GM23338 (cell line): ENCODE results near the gene PSAPL1. TPM values are rescaled to one million over a fixed set of nuclear protein-coding genes. Genes with fewer than 3 reads are reported as not detected.

ENCODE experiments used
- ATAC-seq: fragments of 200-7000 bp; cut with Tn5 transposase; 3 replicates; pipeline ENCODE4 v1.9.1; 2020
- DNase-seq: peaks from one replicate; pipeline ENCODE4 v3.0.0-alpha.2; 2015; ENCODE audit warnings: low spot score
- H2AFZ ChIP-seq: fragments of 200-600 bp; sonication (generic); 2 replicates; pipeline ENCODE4 v1.8.0; 2016; ENCODE audit warnings: antibody characterized with exemption, mild to moderate bottlenecking, moderate library complexity
- H3F3A ChIP-seq: fragments of 200-600 bp; sonication (generic); replicated peaks from 2 replicates; pipeline ENCODE4 v1.8.0; 2017; ENCODE audit warnings: antibody characterized with exemption, mixed run types, low read depth
- H3K27ac ChIP-seq: fragments of 200-600 bp; sonication (generic); 2 replicates; pipeline ENCODE4 v1.6.1; 2016; ENCODE audit warnings: low read depth
- H3K27me3 ChIP-seq: fragments of 200-600 bp; sonication (generic); 2 replicates; pipeline ENCODE4 v1.8.0; 2016; ENCODE audit warnings: mild to moderate bottlenecking, mixed run types, moderate library complexity; ENCODE audit not compliant: insufficient read depth
- H3K36me3 ChIP-seq: fragments of 200-600 bp; sonication (generic); 2 replicates; pipeline ENCODE4 v1.8.0; 2016; ENCODE audit warnings: mild to moderate bottlenecking; ENCODE audit not compliant: insufficient read depth
- H3K4me1 ChIP-seq: fragments of 200-600 bp; sonication (generic); 2 replicates; pipeline ENCODE4 v1.8.0; 2016; ENCODE audit warnings: mild to moderate bottlenecking, moderate library complexity; ENCODE audit not compliant: insufficient read depth
- H3K4me2 ChIP-seq: fragments of 200-600 bp; sonication (generic); 2 replicates; pipeline ENCODE4 v1.7.1; 2017; ENCODE audit warnings: mixed run types
- H3K4me3 ChIP-seq: fragments of 200-600 bp; sonication (generic); 2 replicates; pipeline ENCODE4 v1.6.1; 2016; ENCODE audit warnings: mixed run types
- H3K79me2 ChIP-seq: fragments of 200-600 bp; sonication (generic); replicated peaks from 2 replicates; pipeline ENCODE4 v1.8.0; 2017; ENCODE audit warnings: mild to moderate bottlenecking; ENCODE audit not compliant: insufficient read depth
- H3K9me2 ChIP-seq: fragments of 200-600 bp; sonication (generic); 2 replicates; pipeline ENCODE4 v1.8.0; 2017; ENCODE audit not compliant: insufficient read depth
- H4K20me1 ChIP-seq: fragments of 200-600 bp; sonication (generic); replicated peaks from 2 replicates; pipeline ENCODE4 v1.8.0; 2017; ENCODE audit warnings: mild to moderate bottlenecking; ENCODE audit not compliant: insufficient read depth
- H3K27ac Mint-ChIP-seq: 2 replicates; pipeline ENCODE4 v1.8.0; 2020; ENCODE audit warnings: inconsistent platforms, mild to moderate bottlenecking, moderate library complexity, mixed read lengths
- H3K27me3 Mint-ChIP-seq: 3 replicates; pipeline ENCODE4 v1.8.0; 2022; ENCODE audit warnings: low read depth, mild to moderate bottlenecking, moderate library complexity, mixed read lengths, inconsistent platforms; ENCODE audit not compliant: insufficient read depth, poor library complexity
- H3K36me3 Mint-ChIP-seq: 3 replicates; pipeline ENCODE4 v1.8.0; 2021; ENCODE audit warnings: low read depth, mild to moderate bottlenecking, inconsistent platforms, moderate library complexity, mixed read lengths
- H3K4me1 Mint-ChIP-seq: 3 replicates; pipeline ENCODE4 v1.8.0; 2020; ENCODE audit warnings: mild to moderate bottlenecking, inconsistent platforms, mixed read lengths
- H3K4me3 Mint-ChIP-seq: 3 replicates; pipeline ENCODE4 v1.8.0; 2021; ENCODE audit warnings: moderate library complexity, mild to moderate bottlenecking, inconsistent platforms, mixed read lengths
- H3K9me3 Mint-ChIP-seq: 3 replicates; pipeline ENCODE4 v1.8.0; 2020; ENCODE audit warnings: moderate library complexity, mild to moderate bottlenecking, inconsistent platforms, mixed read lengths
- CREB1 ChIP-seq: fragments of 250-450 bp; sonication (Bioruptor Pico); IDR thresholded peaks from 2 replicates; pipeline ENCODE4 v1.5.0; 2020; ENCODE audit warnings: low read depth, mild to moderate bottlenecking, moderate library complexity
- ETS1 ChIP-seq: IDR thresholded peaks from 2 replicates; pipeline ENCODE4 v1.6.1; 2016; ENCODE audit warnings: antibody characterized with exemption
- EZH2 ChIP-seq: fragments of 200-600 bp; sonication (generic); IDR thresholded peaks from one replicate; pipeline ENCODE4 v1.8.0; 2017; ENCODE audit warnings: antibody characterized with exemption, mild to moderate bottlenecking, low read depth; ENCODE audit not compliant: unreplicated experiment
- EZH2phosphoT487 ChIP-seq: fragments of 200-600 bp; sonication (generic); IDR thresholded peaks from one replicate; pipeline ENCODE4 v1.8.1; 2018; ENCODE audit warnings: antibody characterized with exemption; ENCODE audit not compliant: unreplicated experiment
- JUNB ChIP-seq: IDR thresholded peaks from one replicate; pipeline ENCODE4 v1.6.1; 2016; ENCODE audit warnings: antibody characterized with exemption; ENCODE audit not compliant: unreplicated experiment
- NANOG ChIP-seq: IDR thresholded peaks from 2 replicates; pipeline ENCODE4 v1.6.1; 2016; ENCODE audit warnings: antibody characterized with exemption, borderline replicate concordance
- POLR2AphosphoS5 ChIP-seq: IDR thresholded peaks from 2 replicates; pipeline ENCODE4 v1.6.1; 2016; ENCODE audit warnings: antibody characterized with exemption, low read depth
- REST ChIP-seq: IDR thresholded peaks from one replicate; pipeline ENCODE4 v1.6.1; 2018; ENCODE audit warnings: antibody characterized with exemption; ENCODE audit not compliant: unreplicated experiment
- STAT1 ChIP-seq: IDR thresholded peaks from one replicate; pipeline ENCODE4 v1.6.1; 2016; ENCODE audit warnings: antibody characterized with exemption; ENCODE audit not compliant: unreplicated experiment
- ZNF114 ChIP-seq: fragments of 250-450 bp; sonication (Bioruptor Pico); IDR thresholded peaks from 2 replicates; pipeline ENCODE4 v1.5.0; 2020; ENCODE audit warnings: mild to moderate bottlenecking, moderate library complexity
- ZNF331 ChIP-seq: fragments of 250-450 bp; sonication (Bioruptor Pico); IDR thresholded peaks from 2 replicates; pipeline ENCODE4 v1.5.0; 2020; ENCODE audit warnings: low read depth, mild to moderate bottlenecking, moderate library complexity
- ZNF462 ChIP-seq: fragments of 250-450 bp; sonication (Bioruptor Pico); IDR thresholded peaks from 2 replicates; pipeline ENCODE4 v1.5.0; 2020; ENCODE audit warnings: mild to moderate bottlenecking, moderate library complexity
- polyA plus RNA-seq: library from polyadenylated mRNA; unstranded; fragments of >200 nt; fragmentation: Nextera tagmentation; extraction: Ambion mirVana; gene quantifications from 2 replicates; pipeline ENCODE4 v1.2.1, GENCODE V29; 2016
- total RNA-seq: library from RNA; depleted of rRNA; stranded (reverse); fragments of >200 nt; shearing (Covaris generic); gene quantifications from 2 replicates; pipeline ENCODE4 v1.2.3, GENCODE V29; 2014
- TF ChIP-seq, protein P1 (sequence below), 2 experiments: fragments of 200-600 bp in 1 of 2; sonication (generic) in 1 of 2; conservative IDR thresholded peaks; 2 replicates each; pipeline versions ENCODE4 v1.5.1 to v1.6.1; 2016 to 2017; ENCODE audit warnings: antibody characterized with exemption in 2 of 2, low read depth in 2 of 2, mild to moderate bottlenecking in 2 of 2, moderate library complexity in 1 of 2

PSAPL1 gene
- total and polyA plus RNA-seq, 2 experiments from 2014 or later, result not detected

DNA sequence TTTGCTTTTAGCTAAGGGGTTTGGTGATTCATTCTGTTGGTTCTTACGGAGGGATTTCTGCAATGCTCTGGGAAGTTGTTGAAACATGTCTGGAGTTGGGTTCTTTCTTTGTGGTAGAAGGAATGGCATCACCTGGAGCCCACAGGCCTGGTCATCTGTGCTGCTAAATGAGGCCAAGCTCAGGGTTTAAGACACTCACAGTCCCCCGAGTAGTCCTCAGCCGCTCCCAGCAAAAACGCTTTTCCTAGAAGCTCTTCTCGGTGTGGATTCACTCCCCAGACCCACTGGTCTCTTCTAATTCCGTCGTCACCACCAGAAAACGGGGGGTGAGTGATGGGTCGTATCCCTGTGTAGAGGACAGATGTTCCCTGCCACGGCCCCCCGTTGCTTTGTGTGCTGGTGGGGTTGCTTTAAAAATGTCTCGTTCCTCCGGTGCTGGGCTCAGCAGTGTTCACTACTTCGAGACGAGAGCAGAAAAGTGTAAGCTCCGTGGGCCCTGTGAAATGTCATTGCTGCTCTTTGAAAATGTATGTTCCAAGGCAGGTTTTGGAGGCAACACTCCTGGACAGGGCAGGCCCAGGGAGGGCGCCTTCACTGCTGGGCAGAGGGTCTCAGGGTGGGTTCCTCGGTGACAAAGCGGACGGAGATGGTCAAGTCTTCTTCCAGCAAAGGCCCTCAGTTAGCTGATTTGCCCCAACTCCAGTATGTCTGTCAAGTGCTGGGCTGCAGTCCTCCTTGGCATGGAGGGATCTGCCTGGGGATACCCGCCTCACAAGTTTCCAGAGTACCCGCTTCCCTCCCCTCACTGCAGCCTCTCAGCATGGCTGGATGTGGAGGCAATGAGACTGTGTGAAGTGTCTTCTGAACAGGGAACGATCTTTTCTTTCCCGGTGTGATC lies 37.3 kb downstream of the PSAPL1 start:
- H3K27ac ChIP-seq, result no peak overlapping the region
- Mint-ChIP-seq H3K9me3 (peaks cover 2% of the 10 kb centered on the region; the same call in 2 of the 3 replicates), H3K27ac (no peak overlapping the region; the same call in 1 of the 2 replicates), H3K4me3 (no peak overlapping the region), H3K27me3 (peaks cover 16% of the 10 kb centered on the region), H3K36me3 (no peaks in the 10 kb centered on the region; the same call in 2 of the 3 replicates), H3K4me1 (peaks cover 3% of the 10 kb centered on the region; the same call in 1 of the 3 replicates)
- DNase-seq (no peak), ATAC-seq (no peak)
- H3K9me2 ChIP-seq, result 0 out of 2 replicates have a peak, but pooled peaks cover 4% of the 10 kb centered on the region
- no peaks in the 10 kb centered on the region for H3K4me1 ChIP-seq
- H3K4me3 ChIP-seq, result no peak overlapping the region
- H3K79me2 ChIP-seq, result no peaks in the 10 kb centered on the region
- H3K4me2 ChIP-seq, result no peak overlapping the region
- no peaks in the 10 kb centered on the region for H4K20me1 ChIP-seq
- no peaks in the 10 kb centered on the region for H3F3A ChIP-seq
- TF ChIP-seq EZH2phosphoT487 (no peak), ZNF331 (CRISPR knock-in tag) (no peak), JUNB (no peak), CREB1 (CRISPR knock-in tag) (no peak), EZH2 (no peak), ZNF462 (no peak), ETS1 (no peak), REST (no peak), STAT1 (no peak), NANOG (no peak), ZNF114 (CRISPR knock-in tag) (no peak), POLR2AphosphoS5 (no peak)
- TF ChIP-seq, protein P1, sequence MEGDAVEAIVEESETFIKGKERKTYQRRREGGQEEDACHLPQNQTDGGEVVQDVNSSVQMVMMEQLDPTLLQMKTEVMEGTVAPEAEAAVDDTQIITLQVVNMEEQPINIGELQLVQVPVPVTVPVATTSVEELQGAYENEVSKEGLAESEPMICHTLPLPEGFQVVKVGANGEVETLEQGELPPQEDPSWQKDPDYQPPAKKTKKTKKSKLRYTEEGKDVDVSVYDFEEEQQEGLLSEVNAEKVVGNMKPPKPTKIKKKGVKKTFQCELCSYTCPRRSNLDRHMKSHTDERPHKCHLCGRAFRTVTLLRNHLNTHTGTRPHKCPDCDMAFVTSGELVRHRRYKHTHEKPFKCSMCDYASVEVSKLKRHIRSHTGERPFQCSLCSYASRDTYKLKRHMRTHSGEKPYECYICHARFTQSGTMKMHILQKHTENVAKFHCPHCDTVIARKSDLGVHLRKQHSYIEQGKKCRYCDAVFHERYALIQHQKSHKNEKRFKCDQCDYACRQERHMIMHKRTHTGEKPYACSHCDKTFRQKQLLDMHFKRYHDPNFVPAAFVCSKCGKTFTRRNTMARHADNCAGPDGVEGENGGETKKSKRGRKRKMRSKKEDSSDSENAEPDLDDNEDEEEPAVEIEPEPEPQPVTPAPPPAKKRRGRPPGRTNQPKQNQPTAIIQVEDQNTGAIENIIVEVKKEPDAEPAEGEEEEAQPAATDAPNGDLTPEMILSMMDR (conservative IDR thresholded peaks at IDR 0.05; ENCODE audit: low read depth in 2 of 2), result no peak
- no peaks in the 10 kb centered on the region for H3K27me3 ChIP-seq
- H2AFZ ChIP-seq, result no peak overlapping the region
- H3K36me3 ChIP-seq, result no peaks in the 10 kb centered on the region
